RKO (cell line): ENCODE measurements around the gene PSMB2.
"Not testable (repeated sequence)": the region's sequence is repeated elsewhere in the genome, so short reads cannot be mapped to it uniquely, and the experiment has no call there.

Experiments
- DNase-seq: peaks from one replicate; pipeline ENCODE4 v3.0.0-alpha.2; 2016; ENCODE audit warnings: low spot score

PSMB2 gene

DNA sequence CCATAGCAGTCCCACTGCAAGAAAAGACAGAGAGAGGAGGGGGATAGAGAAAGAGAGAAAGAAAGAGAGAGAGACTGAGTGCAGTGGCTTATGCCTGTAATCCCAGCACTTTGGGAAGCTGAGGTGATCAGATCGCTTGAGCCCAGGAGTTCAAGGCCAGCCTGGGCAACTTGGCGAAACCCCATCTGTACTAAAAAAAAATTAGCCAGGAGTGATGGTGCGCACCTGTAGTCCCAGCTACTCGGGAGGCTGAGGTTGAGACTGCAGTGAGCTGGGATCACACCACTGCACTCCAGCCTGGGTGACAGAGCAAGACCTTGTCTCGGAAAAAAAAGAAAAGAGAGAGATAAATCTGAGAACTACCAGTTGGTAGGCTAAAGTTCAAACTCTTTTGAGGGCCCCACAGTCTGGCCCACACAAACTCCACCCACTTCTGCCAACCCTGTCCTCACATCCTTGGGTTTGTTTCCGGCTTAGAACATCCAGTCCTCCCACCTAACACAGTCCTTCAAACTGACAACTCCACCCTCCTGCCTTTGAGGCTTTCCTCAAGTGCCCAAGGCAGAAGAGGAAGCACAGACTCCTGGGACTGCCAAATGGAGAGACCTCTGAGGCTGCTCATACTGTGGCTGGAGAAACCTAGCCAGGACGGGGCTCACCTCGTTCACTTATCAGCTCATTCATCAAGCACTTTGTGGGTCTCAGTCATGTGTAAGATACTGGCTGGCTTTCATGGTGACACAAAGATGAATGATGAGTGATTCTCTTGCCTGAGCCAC lies 48.1 kb downstream of the PSMB2 start:
- no peak for DNase-seq

DNA sequence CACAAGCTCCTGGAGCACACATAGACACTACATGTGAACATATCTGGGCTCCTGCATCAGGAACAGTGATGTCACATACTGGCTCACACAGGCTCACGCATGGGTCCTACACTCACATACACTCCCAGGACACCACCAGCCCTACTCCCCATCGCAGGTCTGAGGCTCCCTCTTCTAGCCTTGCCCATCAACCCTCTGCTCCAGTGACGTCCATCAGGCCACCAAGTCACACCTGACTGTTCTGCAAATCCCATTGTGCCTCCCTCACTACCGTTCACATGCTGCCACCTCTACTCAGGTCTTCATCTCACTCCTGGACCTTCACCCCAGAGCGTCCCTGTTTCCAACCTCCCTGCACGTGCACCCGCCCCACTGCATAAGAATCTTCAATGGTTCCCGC lies 50.1 kb downstream of the PSMB2 start:
- no peak for DNase-seq

DNA sequence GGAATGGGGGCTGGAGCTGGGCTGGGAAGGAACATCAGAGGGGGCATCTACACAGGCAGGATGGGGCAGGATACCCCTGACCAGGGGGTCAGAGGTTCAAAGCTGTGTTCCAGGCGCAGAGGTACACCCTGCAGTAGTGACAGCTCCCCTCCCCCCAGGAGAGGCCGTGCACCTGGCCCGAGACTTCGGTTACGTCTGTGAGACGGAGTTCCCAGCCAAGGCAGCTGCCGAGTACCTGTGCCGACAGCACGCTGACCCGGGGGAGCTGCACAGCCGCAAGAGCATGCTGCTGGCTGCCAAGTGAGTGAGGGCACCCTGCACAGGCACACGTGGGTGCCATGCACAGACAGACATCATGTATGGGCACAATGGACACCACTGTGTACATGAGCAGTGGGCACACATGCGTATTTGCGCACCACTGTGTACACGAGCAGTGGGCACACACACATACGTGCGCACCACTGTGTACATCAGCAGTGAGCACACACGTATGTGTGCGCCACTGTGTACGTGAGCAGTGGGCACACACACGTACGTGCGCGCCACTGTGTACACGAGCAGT lies 50.8 kb downstream of the PSMB2 start:
- no peak for DNase-seq

DNA sequence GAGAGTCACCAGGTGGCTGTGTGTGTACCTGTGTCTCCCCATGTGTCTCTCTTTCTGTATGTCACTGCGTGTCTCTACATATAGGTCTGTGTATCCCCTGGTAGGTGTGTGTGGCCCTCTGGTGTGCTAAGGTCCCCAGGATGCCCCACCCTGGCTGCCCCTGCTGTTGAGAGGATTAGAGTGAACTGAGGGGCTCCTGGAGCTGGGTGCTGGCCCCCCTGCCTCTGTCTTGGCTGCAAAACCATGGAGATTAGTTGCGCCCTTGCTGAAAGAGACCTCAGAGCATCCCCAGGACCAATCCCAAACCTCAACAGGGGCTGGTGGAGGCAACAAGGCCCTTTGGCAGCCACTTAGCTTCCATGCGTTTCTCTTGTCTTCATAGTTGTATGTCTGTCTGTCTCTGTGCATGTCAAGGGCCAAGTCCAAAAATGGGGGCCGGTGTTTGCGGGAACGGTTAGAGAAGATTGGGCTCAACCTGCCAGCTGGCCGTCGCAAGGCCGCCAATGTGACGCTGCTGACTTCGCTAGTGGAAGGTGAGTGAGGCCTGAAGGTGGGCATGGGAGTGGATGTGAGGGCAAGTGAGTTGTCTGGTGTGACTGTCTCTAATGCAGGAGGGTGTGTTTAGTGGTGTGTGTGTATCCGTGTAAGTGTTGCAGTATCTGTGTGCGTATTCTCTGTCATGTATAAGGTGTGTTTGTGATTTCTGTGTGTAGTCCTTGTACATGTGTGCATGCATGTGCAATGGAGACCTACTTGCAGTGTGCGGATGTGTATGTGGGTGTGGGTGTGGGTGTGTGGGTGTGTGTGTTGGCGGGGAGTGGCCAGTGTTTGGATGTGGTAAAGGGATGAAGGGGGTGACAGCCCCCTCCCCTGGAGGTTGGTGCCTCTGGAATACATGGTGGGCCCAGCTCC lies 51.6 kb downstream of the PSMB2 start:
- no peak for DNase-seq

DNA sequence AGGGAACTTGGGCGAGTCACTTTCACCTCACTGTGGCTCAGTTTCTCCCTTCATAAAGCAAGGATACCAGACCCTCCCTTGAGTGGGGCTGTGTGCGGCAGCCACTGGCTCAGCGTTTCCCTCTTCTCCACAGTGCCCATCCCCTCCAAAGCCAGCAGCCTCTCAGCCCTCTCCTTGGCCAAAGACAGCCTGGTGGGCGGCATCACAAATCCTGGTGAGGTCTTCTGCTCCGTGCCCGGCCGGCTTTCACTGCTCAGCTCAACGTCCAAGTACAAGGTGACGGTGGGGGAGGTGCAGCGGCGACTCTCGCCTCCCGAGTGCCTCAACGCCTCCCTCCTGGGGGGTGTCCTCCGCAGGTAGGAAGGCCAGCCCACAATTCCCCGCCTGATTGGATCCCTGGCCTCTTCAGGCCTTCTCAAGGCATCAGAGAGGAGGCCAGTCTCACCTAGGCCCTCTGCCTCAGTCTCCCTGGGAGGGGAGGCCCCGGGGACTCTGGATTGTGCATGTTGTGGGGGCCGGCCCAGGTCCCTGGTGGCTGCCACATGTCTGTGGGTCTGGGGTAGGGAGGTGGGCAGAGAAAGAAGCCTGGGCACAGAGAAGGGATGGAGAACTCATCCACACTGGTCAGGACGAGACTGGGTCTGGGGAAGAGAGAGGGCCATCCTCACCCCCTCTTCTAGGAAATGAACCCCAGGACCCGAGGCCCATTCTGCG lies 53.0 kb downstream of the PSMB2 start:
- DNase-seq: no peak

DNA sequence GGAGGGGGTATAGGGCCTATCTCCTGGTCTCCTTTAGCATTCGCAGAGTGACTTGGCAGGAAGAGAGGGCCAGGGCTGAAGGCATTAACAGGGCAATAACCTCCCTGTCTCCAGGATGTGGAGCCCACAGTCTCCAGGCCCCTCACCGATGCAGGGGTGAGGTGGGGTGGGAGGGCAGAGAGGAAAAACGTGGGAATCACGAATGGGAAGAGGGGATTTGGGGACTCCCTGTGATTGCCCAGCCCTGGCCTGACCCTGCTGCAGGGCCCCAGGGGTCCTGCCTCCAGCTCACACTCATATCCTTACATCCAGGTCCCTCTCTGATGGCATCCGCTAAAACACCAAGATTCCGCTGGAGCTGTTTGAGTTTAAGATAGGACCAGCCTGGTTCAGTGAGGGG lies 53.6 kb downstream of the PSMB2 start:
- no peak for DNase-seq

DNA sequence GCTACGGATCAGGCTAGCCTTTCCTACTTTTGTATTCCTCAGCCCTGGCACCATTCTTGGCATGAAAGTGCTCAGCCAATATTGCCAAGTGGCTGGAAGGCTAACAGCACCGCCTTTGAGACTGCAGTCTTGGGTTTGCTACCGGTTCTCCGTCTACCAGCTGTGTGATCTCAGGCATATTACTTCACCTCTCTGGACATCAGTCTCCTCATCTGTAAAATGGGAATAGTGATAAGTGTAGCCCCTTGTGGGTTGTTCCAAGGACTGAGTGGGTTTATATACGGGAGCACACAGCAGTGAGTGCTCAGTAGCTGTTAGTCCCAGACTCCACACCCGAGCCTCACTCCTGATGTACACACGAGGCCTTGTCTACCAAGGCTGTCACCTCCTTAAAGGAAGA lies 54.5 kb downstream of the PSMB2 start:
- no peak for DNase-seq

DNA sequence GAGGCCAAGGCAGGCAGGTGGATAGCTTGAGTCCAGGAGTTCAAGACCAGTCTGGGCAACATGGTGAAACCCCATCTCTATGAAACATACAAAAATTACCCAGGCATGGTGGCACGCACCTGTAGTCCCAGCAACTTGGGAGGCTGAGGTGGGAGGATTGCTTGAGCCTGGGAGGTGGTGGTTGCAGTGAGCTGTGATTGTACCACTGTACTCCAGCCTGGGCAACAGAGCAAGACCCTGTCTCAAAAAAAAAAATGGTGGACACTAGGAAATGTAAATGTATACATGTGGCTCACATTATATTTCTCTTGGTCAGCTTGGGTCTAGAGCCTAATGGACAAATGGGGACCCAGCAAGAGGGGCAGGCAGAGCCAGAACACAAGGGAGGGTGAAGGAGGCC lies 55.5 kb downstream of the PSMB2 start:
- DNase-seq: not testable (repeated sequence)

DNA sequence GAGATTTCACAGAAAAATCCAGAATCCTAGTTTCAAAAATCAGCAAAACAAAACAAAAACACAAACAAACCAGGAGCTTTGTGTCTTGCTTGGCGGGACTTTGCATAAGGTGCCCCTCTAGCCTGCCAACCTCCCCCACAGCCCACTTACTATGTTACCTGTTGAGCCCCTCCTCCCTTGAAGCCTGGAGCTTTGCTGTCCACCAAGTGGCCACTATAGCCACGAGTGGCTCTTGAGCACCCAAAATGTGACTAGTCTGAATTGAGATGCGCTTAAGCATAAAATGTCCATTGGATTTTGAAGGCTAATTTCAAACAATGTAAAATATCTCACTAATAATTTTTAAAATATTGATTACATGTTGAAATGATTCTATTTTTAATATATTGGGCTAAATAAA lies 56.0 kb downstream of the PSMB2 start:
- no peak for DNase-seq

DNA sequence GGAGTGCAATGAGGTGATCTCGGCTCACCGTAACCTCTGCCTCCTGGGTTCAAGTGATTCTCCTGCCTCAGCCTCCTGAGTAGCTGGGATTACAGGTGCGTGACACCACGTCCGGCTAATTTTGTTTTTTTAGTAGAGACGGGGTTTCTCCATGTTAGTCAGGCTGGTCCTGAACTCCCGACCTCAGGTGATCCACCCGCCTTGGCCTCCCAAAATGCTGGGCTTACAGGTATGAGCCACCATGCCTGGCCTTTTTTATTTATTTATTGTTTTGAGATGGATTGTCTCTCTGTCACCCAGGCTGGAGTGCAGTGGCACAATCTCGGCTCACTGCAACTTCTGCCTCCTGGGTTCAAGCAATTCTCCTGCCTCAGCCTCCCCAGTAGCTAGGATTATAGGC lies 59.7 kb downstream of the PSMB2 start:
- not testable (repeated sequence) for DNase-seq

DNA sequence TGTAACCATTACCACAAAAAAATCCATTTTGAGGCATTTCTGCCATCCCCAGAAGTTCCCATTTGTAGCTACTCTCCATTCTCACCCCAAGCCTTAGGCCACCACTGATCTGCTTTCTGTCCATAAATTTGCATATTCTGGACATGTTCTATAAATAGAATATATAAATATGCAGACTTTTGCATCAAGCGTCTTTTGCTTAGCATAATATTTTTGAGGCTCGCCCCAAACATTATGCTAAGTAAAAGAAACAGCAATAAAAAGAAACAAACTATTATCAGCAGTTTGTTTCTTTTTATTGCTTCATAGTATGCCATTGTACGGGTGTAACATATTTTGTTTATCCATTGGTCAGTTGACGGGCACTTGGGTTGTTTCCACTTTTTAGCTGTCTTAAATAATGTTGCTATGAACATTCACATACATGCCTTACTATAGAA lies 60.4 kb downstream of the PSMB2 start:
- DNase-seq: peak; percentile 34

DNA sequence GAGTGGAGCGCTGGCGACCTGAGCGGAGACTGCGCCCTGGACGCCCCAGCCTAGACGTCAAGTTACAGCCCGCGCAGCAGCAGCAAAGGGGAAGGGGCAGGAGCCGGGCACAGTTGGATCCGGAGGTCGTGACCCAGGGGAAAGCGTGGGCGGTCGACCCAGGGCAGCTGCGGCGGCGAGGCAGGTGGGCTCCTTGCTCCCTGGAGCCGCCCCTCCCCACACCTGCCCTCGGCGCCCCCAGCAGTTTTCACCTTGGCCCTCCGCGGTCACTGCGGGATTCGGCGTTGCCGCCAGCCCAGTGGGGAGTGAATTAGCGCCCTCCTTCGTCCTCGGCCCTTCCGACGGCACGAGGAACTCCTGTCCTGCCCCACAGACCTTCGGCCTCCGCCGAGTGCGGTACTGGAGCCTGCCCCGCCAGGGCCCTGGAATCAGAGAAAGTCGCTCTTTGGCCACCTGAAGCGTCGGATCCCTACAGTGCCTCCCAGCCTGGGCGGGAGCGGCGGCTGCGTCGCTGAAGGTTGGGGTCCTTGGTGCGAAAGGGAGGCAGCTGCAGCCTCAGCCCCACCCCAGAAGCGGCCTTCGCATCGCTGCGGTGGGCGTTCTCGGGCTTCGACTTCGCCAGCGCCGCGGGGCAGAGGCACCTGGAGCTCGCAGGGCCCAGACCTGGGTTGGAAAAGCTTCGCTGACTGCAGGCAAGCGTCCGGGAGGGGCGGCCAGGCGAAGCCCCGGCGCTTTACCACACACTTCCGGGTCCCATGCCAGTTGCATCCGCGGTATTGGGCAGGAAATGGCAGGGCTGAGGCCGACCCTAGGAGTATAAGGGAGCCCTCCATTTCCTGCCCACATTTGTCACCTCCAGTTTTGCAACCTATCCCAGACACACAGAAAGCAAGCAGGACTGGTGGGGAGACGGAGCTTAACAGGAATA lies 64.0 kb downstream of the PSMB2 start:
- DNase-seq: no peak

DNA sequence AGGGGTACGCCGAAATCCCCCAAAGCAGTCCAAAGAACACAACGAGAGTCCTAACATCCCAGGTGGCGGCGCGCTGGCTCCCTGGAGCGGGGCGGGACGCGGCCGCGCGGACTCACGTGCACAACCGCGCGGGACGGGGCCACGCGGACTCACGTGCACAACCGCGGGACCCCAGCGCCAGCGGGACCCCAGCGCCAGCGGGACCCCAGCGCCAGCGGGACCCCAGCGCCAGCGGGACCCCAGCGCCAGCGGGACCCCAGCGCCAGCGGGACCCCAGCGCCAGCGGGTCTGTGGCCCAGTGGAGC lies 64.6 kb downstream of the PSMB2 start:
- DNase-seq: not testable (repeated sequence)

DNA sequence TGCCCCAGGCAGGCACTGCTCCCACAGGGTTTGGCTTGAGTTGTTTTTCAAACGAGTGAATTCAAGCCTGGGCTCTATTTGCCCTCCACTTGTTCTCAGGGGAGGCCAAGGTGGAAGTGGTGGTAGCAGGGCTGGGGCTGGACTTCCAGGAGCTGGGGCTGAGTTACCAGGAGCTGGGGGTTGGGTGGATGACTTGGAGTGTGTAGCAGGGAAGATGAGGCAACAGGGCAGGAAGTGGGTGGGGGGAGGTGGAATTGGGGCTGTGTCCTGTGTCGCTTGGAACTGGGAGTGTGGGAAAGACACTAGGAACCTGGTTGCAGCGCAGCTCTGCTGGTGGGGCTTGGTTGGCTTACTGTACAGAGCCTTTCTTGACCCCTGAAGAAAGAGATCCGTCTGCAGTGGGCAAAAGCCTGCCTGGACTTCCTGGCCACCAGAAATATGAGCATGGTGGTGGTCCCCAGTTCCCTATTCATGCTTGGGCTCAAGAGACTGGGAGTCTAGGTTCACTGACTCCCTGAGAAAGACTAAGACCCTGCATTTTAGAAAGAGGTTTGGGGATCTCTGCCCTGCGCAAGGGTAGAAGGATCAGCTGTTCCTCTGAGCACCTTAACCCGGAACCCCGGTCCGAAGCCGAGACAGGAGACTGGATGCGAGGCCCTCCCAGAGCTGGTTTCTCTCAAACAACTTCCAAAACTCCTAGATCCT lies 65.1 kb downstream of the PSMB2 start:
- DNase-seq: no peak

DNA sequence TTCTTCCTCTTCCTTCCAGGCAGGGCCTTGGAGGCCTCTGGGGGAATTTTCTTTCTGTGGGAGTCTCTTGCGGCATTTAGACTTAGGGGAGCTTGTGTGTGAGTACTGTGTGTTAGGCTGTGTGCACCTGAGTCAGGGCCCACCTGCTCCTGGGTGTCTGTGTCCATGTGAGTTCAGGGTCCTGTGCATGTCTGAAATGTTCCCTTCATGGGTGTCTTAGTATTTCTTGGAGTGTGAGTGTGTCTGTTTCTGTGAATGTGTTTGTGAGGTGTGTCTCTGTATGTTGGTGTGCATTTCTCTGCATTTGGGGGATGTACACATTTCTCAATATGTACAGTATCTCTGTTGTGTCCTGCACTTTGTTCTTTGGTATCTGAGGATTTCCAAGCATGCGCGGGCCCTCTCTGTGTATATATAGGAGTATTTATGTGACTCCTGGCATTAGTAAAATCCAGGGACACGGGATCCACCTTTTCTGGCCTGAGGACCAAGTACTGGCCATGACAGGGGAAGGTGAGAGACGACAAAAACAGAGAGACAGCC lies 65.8 kb downstream of the PSMB2 start:
- no peak for DNase-seq

DNA sequence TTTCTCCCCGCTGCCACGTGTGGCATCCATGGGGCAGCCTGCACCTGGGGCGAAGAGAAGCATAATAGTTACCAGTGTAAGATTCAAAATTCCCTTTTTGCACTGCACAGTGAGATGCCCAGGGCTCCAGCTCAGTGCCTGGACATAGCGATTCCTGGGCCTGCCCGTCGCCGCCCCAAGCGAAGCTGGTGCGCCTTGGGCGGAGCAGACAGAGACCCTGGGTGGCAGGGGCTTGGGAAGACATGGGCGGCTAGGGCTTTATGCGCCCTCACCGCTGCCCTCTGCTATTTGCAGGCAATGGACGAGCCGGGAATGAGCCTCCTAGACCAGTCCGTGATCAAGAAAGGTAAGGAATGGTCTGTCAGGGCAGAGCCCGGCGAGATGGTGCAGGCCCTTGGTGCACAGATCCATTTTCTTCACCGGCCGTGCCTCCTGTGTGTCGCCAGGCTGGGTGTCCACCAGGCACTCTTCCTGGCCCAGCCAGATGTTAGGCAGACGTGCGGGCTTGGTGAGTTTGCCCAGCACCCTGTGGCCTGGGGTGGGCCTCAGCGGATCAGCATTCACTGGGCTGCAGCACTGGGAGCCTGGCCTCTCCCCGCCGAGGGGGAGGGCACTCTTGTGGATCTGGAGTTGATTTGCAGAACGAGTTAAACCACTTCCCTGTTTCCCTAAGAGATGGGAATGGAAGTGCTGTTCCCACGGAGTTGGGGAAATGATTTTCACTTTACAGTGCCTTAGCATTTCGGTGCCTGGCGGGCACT lies 66.5 kb downstream of the PSMB2 start:
- no peak for DNase-seq

DNA sequence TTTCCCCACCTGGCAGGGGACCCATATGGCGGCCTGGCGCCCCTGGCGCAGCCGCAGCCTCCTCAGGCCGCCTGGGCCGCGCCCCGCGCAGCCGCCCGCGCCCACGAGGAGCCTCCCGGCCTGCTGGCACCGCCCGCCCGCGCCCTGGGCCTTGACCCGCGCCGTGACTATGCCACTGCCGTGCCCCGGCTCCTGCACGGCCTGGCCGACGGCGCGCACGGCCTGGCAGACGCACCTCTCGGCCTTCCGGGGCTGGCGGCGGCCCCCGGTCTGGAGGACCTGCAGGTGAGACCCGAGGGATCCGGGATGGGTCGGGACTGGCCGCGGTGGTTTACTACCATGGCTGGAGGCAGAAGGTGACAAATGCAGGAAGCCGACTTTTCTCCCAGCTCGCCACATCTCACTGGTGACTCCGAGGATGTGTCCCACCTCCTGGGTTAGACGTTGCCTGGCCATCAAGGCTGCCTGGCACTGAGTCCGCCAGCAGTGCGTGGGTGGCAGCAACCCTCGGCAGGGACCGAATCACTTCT lies 67.1 kb downstream of the PSMB2 start:
- no peak for DNase-seq

DNA sequence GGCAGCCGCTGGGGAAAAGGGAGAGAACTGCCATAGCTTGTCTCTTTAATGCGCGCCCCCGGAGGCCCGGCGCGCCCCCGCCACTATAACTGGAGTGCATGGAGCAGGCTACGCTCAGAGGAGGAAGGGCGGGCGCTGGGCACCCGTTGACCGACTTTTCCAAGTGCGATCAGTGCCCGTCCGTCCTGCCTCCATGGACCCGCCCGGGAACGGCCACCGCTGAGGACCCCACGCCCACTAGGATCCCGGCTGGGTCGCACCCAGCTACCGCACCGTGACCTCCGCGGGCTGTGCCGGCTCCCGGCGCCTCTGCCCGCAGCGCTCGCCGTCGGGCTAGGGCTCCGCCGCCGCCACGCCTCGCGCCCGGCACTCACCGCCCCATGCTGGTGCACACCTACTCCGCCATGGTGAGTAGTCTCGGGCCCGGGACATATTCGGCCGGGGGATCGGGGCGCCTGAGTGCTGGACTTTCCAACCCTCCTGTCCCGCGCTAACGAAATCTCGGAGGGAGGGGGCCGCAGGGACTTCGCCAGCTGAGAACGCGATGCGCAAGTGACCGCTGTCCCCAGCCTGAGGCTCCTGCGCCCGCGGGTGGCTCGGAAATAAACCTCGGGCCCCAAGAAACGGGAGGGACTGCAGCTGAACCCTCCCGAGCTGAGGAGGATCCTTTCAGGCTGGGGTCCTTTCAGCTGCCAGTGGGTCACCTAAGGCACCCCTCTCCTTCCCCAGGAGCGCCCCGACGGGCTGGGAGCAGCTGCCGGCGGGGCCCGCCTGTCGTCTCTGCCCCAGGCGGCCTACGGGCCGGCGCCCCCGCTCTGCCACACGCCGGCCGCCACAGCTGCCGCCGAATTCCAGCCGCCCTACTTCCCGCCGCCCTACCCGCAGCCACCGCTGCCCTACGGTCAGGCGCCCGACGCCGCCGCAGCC lies 67.9 kb downstream of the PSMB2 start, which contains the start of gene TFAP2E:
Gene TFAP2E, plus strand, starts transcription at position 117 of the 927 bp plus-strand sequence. Its CDS starts 264 bp downstream, at position 381.
- DNase-seq: peak; percentile 59
